ENCODE data around the gene REG3A.

Gene REG3A

DNA sequence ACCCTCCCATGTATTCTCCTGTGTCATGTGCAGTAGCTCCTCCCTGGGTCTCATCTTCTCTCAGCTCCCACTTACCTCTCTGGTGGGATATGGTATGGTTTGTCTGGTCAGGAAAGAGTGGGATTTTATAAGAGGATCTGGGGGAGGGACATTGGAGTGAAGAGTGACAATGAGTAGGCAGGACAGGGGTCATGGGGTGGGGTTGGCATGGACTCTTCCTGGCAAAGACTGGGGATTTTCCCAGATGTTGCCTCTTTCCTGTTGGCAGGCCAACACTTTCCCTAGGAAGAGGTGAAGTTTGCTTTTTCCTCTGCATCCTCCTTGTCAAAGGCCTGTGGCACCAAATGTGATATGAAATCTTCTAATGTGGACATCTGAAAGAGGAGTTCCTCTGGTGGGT lies at the start of gene REG3A:
Gene REG3A, minus strand, starts transcription at position 101 of the 400 bp plus-strand sequence. CDS start 348 bp downstream, outside the sequence.
- DNase-seq (ENCODE audit: low read depth), result no peak

DNA sequence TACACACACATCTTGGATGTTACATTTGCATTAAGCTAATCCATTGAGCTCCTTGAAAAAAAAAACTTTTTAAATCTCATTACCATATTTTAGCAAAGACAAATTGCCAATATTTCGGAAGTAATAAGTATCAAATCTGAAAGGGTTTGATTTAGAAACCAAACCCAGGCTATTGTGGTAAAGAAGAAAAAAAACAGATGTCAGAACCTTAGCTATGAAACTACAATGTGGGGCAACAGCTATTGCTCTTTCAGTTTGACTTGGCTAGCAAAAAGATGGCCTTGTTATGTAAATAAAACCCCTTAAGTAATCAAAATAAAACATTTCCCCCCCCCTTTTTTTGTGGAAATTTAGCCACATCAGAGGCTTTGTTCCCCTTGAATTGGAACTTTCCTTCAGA lies 41.2 kb upstream of the REG3A start:
- no peak for DNase-seq (ENCODE audit: low read depth)

DNA sequence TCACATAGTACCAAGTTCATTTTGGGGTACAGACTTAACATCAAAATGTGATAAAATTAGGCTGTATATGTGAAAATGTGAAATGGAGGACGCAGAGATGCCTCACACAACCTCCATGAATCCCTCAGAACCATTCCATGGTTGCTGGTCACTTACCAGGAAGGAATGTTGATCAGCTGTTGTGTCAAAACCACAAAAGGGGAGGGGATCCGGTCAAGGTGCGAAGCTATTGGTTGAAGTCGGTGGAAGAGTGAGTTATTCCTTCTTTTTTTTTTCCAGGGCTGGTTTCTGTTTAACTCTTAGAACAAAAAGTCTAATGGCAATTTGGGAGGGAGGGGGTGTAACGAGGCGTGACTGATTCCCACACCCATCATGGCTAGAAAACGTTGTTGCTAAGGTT lies 32.3 kb upstream of the REG3A start:
- no peak for DNase-seq (ENCODE audit: low read depth)

DNA sequence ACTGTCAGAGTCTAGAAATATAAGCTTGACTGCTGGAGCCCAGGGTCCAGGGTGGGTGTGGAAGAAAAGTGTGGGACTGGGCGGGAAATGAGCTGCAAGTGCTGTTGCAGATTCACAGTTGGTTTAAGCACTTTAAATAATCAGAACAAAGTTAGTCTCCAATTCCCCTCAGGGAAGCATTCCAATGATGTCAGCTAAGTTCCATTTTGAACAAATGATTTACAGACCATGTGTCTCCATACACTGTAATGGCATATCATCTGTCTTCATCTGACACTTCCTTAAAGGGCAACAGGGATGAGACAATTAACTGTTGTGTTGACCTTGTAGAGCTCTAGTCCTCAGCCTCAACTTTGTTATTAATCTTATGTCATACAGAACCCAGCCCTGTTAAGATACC lies 31.5 kb upstream of the REG3A start:
- no peak for DNase-seq (ENCODE audit: low read depth)

DNA sequence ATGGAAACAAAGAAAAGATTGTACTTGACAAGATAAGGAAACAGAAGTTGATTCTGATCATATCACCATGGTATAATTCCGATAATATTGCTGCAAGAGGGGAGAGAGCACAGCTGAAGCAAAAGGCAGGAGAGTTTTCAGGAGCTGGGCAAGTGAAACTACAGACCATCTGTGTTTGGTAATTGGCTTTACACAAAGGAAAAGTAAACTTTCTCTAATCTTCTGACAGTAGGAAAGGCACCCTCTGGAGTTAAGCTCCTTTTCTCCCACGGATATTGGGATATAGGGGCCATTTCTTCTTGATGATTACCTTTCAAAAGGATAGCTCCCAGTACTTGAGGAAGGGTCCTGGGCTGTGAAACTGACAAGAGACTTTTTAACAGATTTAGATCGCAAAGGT lies 29.9 kb upstream of the REG3A start:
- no peak for DNase-seq (ENCODE audit: low read depth)

DNA sequence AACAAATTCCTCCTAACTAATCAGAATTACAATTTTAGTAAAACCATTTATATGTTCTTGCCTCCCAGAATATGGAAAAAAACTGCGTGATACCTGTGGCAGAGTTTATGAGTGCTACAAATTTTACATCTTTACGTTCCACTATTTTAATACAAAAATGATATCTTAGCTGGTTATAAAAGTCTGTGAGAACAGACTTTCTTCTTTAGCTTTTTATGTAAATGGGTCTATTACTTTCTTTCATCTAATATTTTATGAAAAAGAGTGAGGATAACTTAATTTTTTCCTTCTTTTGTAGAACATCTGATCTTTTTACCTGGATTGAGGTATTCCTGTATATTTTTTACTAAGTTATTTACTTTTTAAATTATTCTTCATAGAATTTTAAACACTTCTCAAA lies 22.1 kb upstream of the REG3A start:
- DNase-seq (ENCODE audit: low read depth), result no peak

DNA sequence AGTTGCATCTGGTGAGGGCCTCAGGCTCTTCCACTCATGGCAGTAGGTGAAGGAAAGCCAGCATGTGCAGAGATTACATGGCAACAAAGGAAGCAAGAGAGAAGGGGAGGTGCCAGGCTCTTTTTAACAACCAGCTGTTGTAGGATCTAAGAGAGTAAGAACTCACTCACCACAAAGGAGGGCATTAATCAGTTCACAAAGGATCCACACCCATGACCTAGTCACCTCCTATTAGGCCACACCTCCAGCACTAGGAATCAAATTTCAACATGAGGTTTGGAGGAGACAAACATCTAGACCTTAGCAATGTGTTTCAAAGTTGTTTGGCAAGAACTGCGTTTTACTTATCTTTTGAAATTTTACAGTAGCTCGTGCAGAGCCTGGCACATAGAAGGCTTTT lies 20.5 kb upstream of the REG3A start:
- no peak for DNase-seq (ENCODE audit: low read depth)

DNA sequence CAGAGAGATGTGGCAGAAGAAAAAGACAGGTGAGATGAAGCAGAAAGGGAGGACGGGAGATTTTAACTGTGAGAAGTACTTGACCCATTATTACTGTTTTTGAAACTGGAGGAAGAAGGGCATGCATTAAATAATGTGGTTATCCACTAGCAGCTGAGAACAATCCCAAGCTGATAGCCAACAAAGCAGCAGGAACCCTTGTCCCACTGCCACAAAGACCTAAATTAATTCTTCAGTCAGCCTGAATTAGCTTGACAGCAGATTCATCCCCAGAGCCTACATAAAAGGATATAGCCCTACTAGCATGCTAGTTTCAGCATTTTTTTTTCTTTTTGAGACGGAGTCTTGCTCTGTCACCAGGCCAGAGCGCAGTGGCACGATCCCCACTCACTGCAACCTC lies 19.5 kb upstream of the REG3A start:
- DNase-seq (ENCODE audit: low read depth), result no peak

DNA sequence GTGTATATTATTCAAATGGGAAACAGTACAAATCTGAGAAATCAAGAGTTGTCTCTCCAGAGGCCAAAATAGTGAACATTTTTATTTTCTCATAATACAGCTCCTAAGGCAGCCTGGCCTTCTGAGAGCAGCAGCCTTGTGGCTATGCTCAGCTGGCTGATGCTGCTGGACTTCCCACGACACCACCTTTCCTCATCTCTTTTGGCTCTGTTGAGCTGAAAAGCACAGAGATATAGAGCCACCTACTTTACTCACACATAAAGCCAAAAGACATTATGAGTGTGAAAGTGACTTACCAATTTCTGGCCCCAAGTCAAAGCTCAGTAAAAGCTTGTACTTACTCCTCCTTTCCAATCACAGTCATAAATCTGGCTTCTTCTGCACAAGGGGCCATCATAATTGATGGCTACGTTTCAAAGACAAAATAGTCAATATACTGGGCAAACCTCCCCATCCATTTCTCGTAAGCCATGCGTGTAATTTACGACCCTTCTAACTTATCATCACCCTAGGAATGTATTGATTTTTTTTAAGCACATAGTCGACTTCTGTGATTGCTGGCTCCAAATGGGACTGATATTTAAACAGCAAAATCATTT lies 18.6 kb upstream of the REG3A start:
- no peak for DNase-seq (ENCODE audit: low read depth)

DNA sequence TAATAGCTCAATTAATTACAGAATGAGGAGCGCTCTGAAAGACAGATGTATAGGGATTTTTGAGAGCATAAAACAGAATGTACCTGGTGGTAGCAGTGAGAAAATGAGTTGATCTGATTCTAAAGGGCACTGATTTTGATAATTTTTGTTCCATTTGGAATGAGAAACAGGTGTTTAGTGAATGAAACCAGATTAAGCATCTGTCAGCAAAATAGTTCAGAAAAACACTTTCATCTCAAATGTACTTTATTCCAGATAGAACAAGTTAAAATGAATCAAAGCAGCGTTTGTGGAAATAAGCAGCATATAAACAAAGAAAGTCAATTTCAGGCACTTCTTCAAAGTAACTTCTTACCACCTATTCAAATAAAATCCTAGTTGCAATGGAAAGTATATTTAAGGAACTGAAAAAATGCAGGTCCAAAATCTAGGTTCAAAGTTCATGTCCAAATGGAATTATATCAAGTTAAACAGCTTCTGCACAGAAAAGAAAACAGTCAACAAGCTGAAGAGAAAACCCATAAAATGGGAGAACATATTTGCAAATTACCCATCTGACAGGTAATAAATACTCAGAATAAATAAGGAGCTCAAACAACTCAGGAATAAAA lies 11.9 kb upstream of the REG3A start:
- no peak for DNase-seq (ENCODE audit: low read depth)

DNA sequence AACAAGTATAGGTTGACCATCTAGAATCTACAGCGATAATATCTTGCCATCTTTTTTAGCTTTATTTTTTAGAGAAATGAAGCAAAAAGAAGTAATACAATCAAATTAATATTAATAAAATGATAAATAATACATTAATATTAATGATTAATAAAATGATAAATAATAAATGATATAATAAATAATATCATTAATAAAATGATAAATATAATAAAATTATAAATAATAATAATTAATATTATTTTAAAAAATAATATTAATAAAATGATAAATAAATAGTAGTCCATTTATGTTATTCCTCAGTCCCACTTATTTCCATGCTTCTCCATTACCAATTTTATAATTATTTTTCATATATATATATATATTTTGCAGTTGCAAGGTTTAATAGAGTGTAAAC lies 3.2 kb upstream of the REG3A start:
- no peak for DNase-seq (ENCODE audit: low read depth)

DNA sequence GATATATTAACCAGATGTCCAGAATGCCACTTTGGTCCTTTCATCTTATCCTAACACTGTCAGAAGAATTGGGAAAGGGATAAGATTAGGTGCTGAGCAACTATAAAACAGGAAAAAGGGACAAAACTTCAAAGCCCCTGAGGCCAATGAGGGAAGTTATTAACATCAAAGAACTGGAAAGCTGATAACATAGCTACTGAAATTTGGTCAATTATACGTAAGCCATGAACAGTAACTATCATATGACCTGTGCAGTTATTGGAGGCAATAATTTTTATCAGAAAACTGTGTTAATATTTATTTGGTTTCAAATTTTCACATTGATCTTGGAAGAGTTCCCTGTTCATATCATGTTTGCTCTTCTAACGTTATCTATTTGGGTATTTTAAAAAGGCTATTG lies 2.6 kb upstream of the REG3A start:
- no peak for DNase-seq (ENCODE audit: low read depth)

DNA sequence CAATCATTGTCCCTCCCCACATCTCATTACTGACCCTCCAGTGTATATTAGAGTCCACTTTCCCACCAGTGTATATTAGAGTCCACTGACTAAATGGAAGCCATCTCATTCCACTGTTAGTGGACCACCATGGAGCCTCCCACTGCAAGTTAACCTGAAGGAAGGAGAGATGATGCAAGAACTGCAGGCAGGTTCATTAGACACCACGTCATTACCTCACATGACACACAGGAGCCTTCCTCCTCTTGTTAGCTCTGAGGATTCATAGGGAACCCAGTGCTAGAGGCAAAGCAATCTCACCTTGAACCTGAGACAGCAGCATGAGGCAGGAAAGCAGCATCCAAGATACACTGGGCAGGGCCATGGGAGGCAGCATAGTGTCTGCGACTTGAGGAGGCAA lies 523 bp downstream of the REG3A start:
- DNase-seq (ENCODE audit: low read depth), result no peak

DNA sequence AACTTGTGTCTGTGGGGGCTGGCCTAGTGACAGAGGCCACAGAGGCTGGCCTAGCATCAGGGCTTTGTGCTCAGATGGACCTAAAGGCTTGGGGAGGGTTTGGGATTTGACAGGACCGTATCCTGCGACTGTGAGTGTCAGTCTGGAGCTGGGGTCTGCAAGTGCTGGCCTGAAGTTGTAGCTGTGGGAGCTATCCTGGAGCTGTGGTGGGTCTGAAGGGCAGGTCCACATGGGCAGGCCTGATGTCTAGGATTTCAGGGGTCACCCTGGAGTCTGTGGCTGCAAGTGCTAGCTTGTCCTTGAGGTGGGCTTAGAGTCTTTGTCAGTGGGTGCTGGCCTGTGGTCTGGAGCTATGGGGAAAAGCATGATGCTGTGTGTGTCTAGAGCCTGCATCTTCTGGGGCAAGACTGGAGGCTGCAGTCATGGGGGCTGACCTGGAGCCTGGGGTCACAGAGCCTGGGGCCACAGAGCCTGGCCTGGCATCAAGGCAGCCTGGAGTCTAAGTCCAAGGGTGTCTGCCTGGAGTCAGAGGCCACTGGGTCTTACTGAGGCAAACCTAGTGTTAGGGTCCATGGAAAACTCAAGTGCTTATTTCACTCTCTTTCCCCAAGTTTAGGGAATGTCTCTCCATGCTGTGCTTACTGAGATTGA lies 3.6 kb downstream of the REG3A start:
- DNase-seq (ENCODE audit: low read depth), result no peak

DNA sequence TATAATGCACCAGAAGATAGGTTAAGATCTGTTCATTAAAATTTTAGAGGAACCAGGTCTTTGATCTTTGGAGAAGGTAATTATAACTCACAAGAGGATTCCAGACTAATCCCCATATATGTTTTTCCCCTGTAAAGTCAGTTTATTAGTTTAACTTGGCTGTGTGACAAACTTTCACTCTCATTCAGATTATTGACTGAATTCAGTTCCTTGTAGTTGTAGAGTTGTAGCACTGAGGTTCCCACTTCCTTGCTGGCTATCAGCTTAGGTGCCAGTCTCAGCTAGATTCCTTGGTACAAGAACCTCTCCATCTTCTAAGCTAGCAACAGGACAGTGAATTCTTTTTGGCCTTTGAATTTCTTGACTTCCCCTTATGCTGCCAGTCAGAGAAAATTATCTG lies 20.1 kb downstream of the REG3A start:
- no peak for DNase-seq (ENCODE audit: low read depth)

DNA sequence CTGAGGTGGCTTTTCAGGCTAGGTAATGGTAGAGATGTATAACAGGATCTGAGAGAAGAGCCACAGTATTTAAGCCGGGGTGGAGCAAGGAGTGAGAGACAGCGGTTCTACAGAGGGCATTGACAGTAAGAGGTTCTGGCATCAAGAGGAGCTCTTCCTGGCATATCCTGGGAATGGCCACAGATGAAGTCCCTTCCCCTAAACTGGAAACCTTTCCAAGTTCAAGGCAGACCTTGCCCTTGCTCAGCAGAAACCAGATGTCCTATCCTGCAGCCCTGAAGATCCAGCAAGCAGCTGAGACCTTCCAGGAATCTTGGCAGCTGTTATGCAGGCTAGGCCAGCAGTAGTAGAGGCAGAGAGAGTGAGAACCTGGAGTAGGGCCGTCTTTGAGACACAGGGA lies 21.2 kb downstream of the REG3A start:
- DNase-seq (ENCODE audit: low read depth), result no peak

DNA sequence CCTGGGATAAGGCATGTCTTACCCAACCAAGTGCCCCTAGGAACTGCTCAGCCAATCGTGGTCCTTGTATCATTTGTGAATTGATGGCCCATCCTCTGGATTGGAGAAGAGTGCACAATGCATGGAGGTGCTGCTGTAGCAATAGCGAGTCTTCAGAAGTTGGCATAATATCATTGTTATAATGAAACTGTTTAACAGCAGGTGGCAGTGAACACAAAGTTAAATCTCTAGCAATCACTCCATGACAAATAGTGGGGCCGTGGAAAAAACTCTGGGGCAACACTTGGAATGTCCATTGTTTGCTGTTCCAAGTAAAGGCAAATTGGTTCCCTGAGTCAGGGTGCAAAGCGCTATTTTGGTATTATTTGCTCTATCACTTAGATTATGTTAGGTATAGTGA lies 27.9 kb downstream of the REG3A start:
- DNase-seq (ENCODE audit: low read depth), result no peak

DNA sequence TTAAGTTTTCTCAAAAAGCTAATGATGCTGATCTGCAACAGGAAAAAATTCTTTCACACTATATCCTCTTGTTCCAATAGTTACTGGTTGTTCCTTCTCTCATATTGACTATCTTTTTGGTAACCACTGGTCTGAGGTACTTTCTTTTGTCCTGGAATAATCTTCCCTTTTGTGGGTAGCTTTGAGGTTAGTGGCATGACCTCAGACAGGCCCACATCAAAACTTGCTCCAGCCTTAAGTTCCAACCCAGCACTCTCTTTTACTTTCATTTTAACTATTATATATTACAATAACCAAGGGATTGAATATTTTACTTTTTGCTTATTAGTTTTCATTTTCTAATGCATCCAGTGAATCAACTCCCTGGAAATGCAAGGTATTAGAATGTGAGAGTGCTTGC lies 29.7 kb downstream of the REG3A start:
- DNase-seq (ENCODE audit: low read depth), result no peak

DNA sequence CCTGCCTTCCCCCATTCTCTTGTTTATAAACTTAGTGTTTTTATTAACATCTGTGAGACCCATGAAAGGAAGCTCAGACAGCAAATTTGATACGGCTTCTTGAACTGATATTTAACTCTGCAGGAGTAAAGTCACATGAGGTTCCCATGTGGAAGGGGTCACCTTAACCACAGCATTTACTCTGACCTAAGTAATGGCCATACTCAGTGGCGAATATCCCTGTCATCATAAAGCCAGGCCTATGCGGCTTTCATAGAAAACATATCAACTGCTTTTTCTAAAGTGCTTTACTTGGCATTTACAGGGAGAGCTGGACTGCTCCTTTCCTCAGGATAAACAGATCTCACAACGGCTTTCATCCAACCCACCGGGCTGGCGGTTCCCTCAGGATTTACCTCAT lies 30.3 kb downstream of the REG3A start:
- DNase-seq (ENCODE audit: low read depth), result no peak

DNA sequence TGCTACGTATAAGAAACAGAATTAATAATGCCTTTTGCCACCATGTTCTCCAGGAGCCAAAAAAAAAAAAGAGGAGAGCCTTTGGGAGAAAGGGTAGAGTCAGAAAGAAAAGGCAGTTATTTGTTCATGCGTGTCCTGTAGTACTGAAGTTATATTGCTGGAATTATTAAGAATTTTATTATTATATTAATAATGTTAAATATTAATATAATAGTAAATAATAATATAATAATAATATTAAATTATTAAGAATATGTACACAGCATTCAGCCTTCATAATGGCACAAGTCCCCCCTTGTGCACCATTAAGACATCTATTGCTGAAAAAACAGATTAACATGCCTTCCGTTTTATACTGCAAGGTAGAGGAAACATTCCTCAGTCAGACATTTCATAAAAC lies 31.1 kb downstream of the REG3A start:
- no peak for DNase-seq (ENCODE audit: low read depth)

DNA sequence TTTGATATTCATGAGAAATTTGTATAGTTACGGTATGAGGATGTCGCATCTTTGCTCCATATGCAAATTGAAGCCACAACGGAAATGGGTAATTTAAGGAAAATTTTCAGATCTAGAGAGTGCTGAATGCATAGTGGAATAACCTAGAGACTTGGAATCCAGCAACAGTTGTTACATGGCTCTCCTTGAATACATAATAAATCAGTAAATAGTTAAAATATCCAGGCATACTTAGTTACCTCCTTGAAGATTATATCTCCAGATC lies 33.9 kb downstream of the REG3A start:
- DNase-seq (ENCODE audit: low read depth), result no peak

DNA sequence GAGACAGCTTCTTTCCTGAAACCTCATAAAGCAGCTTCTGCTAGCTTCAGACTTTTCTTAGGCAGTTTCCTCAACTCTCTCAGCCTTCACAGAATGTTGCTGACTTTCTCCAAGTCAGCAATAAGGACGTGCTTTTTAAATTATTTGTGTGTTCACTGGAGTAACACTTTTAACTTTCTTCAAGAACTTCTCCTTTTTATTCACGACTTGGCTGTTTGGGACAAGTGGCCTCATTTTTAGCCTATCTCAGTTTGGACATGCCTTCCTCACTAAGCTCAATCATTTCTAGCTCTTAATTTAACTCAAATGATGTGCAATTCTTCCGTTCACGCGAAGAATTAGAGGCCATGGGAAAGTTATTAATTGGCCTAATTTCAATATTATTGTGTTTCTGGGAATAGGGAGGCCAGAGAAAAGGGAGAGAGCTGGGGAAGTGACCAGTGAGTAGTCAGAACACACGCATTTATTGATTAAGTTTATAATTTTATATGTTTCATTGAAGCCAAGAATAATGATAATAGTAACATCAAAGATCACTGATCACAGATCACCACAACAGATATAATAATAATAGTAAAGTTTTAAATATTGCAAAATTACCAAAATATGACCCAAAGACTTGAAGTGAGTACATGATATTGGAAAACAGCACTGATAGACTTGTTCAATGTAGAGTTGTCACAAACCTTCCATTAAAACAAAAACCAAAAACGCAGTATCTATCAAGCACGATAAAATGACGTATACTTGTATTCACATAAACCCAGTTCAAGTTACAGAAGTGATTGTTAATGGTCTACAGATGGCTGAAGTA lies 34.4 kb downstream of the REG3A start:
- no peak for DNase-seq (ENCODE audit: low read depth)

DNA sequence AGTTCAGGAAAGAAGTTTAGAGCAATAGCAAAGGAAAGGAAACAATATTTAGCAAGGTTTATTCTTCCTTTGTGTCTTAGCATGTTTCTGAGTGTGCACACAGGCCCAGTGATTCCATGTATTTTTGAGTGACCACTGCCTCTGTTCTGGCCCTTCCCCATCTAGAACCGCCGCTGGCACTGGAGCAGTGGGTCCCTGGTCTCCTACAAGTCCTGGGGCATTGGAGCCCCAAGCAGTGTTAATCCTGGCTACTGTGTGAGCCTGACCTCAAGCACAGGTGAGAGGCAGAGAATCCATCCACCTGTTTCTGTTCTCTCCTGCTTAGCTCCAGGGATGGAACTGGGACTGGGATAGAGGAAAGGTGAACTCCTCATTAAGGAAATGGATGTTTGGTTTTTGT lies 36.9 kb downstream of the REG3A start:
- no peak for DNase-seq (ENCODE audit: low read depth)
